A549 (cell line): ENCODE measurements around the gene IL17RE. TPM values are rescaled to one million over a fixed set of nuclear protein-coding genes. Genes with fewer than 3 reads are reported as not detected.

Experiments
- ATAC-seq, 2 experiments: fragments of 200-7000 bp in 1 of 2; fragments of >200 bp in 1 of 2; cut with Nextera tagmentation in 1 of 2; cut with Tn5 transposase in 1 of 2; 3 replicates each; pipeline versions ENCODE4 v1.8.0 to v1.9.1; 2018 to 2020; ENCODE audit warnings: mild to moderate bottlenecking in 1 of 2, moderate library complexity in 1 of 2
- CTCF ChIA-PET: fragments of 300-600 bp; sonication (Branson Sonifier 250); formaldehyde crosslinking; extraction: SDS; loops from one replicate; lab custom pipeline; 2021; ENCODE audit warnings: antibody characterized with exemption, inconsistent platforms; lab: Yijun Ruan, JAX
- POLR2A ChIA-PET: fragments of 350-600 bp; formaldehyde crosslinking; extraction: SDS; loops from one replicate; lab custom pipeline; 2021; ENCODE audit warnings: antibody characterized with exemption, inconsistent platforms; lab: Yijun Ruan, JAX
- DNase-seq, 2 experiments: peaks; one replicate each; pipeline versions ENCODE4 v3.0.0 to v3.0.0-alpha.2; 2011 to 2016; ENCODE audit warnings: low read depth in 1 of 2, low spot score in 1 of 2
- FAIRE-seq: peaks from 2 replicates; lab custom pipeline; 2011; peaks lifted over from hg19 to GRCh38; lab: Jason Lieb, UNC
- H3K27ac ChIP-seq, 2 experiments: fragments of >200 bp; sonication (Bioruptor Twin); formaldehyde crosslinking; 3 replicates each; pipeline ENCODE4 v1.5.1; 2016 to 2017
- H3K4me1 ChIP-seq: fragments of >200 bp; sonication (Bioruptor Twin); formaldehyde crosslinking; 3 replicates; pipeline ENCODE4 v1.6.1; 2016
- H3K4me2 ChIP-seq: fragments of >200 bp; sonication (Bioruptor Twin); formaldehyde crosslinking; 3 replicates; pipeline ENCODE4 v1.6.1; 2016
- H3K4me3 ChIP-seq: fragments of >200 bp; sonication (Bioruptor Twin); formaldehyde crosslinking; 3 replicates; pipeline ENCODE4 v1.5.1; 2016
- H3K9me3 ChIP-seq: fragments of >200 bp; sonication (Bioruptor Twin); formaldehyde crosslinking; 3 replicates; pipeline ENCODE4 v1.6.1; 2016
- BHLHE40 ChIP-seq: IDR thresholded peaks from 2 replicates; pipeline ENCODE4 v1.6.1; 2012; ENCODE audit warnings: low read depth, low read length, inconsistent platforms
- CEBPB ChIP-seq, 2 experiments: fragments of >200 bp in 1 of 2; sonication (Bioruptor Twin) in 1 of 2; formaldehyde crosslinking in 1 of 2; IDR thresholded peaks; 2 replicates each; pipeline ENCODE4 v1.6.1; 2012 to 2016
- CHD2 ChIP-seq: fragments of 150-350 bp; IDR thresholded peaks from 2 replicates; pipeline ENCODE4 v1.6.1; 2014; ENCODE audit warnings: low read length; ENCODE audit not compliant: partially characterized antibody
- CHD4 ChIP-seq: fragments of 200-600 bp; sonication (generic); IDR thresholded peaks from 2 replicates; pipeline ENCODE4 v1.6.1; 2016; ENCODE audit warnings: antibody characterized with exemption, mild to moderate bottlenecking, borderline replicate concordance
- CTCF ChIP-seq: fragments of >200 bp; sonication (Bioruptor Twin); formaldehyde crosslinking; IDR thresholded peaks from 3 replicates; pipeline ENCODE4 v1.5.1; 2016
- E2F6 ChIP-seq: IDR thresholded peaks from 2 replicates; pipeline ENCODE4 v1.6.1; 2012; ENCODE audit warnings: low read depth, borderline replicate concordance
- EHF ChIP-seq: fragments of 250-450 bp; sonication (Bioruptor Pico); IDR thresholded peaks from 2 replicates; pipeline ENCODE4 v1.5.0; 2020; ENCODE audit warnings: mild to moderate bottlenecking
- EHMT2 ChIP-seq: fragments of 200-600 bp; sonication (generic); IDR thresholded peaks from 2 replicates; pipeline ENCODE4 v1.6.1; 2016; ENCODE audit warnings: antibody characterized with exemption, low read depth, mild to moderate bottlenecking, moderate library complexity
- EP300 ChIP-seq, 2 experiments: fragments of >200 bp; sonication (Bioruptor Twin); formaldehyde crosslinking; IDR thresholded peaks; 2 replicates in 1 of 2; 3 replicates in 1 of 2; pipeline ENCODE4 v1.6.1; 2016 to 2017
- ESRRA ChIP-seq: fragments of 150-350 bp; IDR thresholded peaks from 2 replicates; pipeline ENCODE4 v1.6.1; 2014; ENCODE audit warnings: mild to moderate bottlenecking, low read length, borderline replicate concordance
- FOSL2 ChIP-seq, 2 experiments: fragments of 450-650 bp in 1 of 2; fragments of >200 bp in 1 of 2; sonication (Bioruptor Twin) in 1 of 2; formaldehyde crosslinking; IDR thresholded peaks; 2 replicates each; pipeline versions ENCODE4 v1.5.0 to v1.6.1; 2016 to 2020; ENCODE audit warnings: mild to moderate bottlenecking in 1 of 2, moderate library complexity in 1 of 2
- FOXS1 ChIP-seq: fragments of 250-450 bp; sonication (Bioruptor Pico); IDR thresholded peaks from 2 replicates; pipeline ENCODE4 v1.5.0; 2020; ENCODE audit warnings: mild to moderate bottlenecking, moderate library complexity
- GATA3 ChIP-seq: IDR thresholded peaks from 2 replicates; pipeline ENCODE4 v1.6.1; 2012; ENCODE audit warnings: borderline replicate concordance
- HDAC2 ChIP-seq: fragments of 200-600 bp; sonication (generic); IDR thresholded peaks from 2 replicates; pipeline ENCODE4 v1.6.1; 2016
- JUN ChIP-seq, 2 experiments: fragments of >200 bp; sonication (Bioruptor Twin); formaldehyde crosslinking; IDR thresholded peaks; 2 replicates in 1 of 2; 3 replicates in 1 of 2; pipeline ENCODE4 v1.6.1; 2016 to 2017
- JUNB ChIP-seq: fragments of >200 bp; sonication (Bioruptor Twin); formaldehyde crosslinking; IDR thresholded peaks from 2 replicates; pipeline ENCODE4 v1.6.1; 2016
- KDM5A ChIP-seq: fragments of 200-600 bp; sonication (generic); IDR thresholded peaks from 2 replicates; pipeline ENCODE4 v1.6.1; 2016; ENCODE audit warnings: antibody characterized with exemption, mild to moderate bottlenecking
- MAFK ChIP-seq: fragments of 450-650 bp; IDR thresholded peaks from 2 replicates; pipeline ENCODE4 v1.6.1; 2014; ENCODE audit not compliant: partially characterized antibody
- MAX ChIP-seq: IDR thresholded peaks from 2 replicates; pipeline ENCODE4 v1.6.1; 2012
- MAZ ChIP-seq: fragments of 150-350 bp; IDR thresholded peaks from 2 replicates; pipeline ENCODE4 v1.6.1; 2014; ENCODE audit warnings: antibody characterized with exemption, low read depth, low read length, borderline replicate concordance
- MYC ChIP-seq: IDR thresholded peaks from 2 replicates; pipeline ENCODE4 v1.6.1; 2012; ENCODE audit warnings: mild to moderate bottlenecking, inconsistent platforms, low read length, improper control_type of control experiment, borderline replicate concordance
- NFE2L2 ChIP-seq: fragments of 150-350 bp; conservative IDR thresholded peaks from 2 replicates; pipeline ENCODE4 v1.6.1; 2014; ENCODE audit warnings: low read length
- NR3C1 ChIP-seq: fragments of >200 bp; sonication (Bioruptor Twin); formaldehyde crosslinking; IDR thresholded peaks from 3 replicates; pipeline ENCODE4 v1.6.1; 2017
- PBX3 ChIP-seq: IDR thresholded peaks from 2 replicates; pipeline ENCODE4 v1.6.1; 2012
- PHF8 ChIP-seq: fragments of 200-600 bp; sonication (generic); IDR thresholded peaks from 2 replicates; pipeline ENCODE4 v1.6.1; 2016; ENCODE audit warnings: low read depth, mild to moderate bottlenecking, antibody characterized with exemption, moderate library complexity, borderline replicate concordance
- POLR2AphosphoS2 ChIP-seq: conservative IDR thresholded peaks from 2 replicates; pipeline ENCODE4 v1.6.1; 2012; ENCODE audit warnings: low read length, improper control_type of control experiment, inconsistent platforms
- RAD21 ChIP-seq, 2 experiments: fragments of >200 bp in 1 of 2; sonication (Bioruptor Twin) in 1 of 2; formaldehyde crosslinking in 1 of 2; IDR thresholded peaks in 1 of 2; conservative IDR thresholded peaks in 1 of 2; 2 replicates in 1 of 2; 3 replicates in 1 of 2; pipeline ENCODE4 v1.6.1; 2012 to 2018; ENCODE audit warnings: inconsistent platforms in 1 of 2
- RARB ChIP-seq: fragments of 250-450 bp; sonication (Bioruptor Pico); IDR thresholded peaks from 2 replicates; pipeline ENCODE4 v1.8.0; 2021; ENCODE audit warnings: mild to moderate bottlenecking, moderate library complexity
- RFX5 ChIP-seq: fragments of 450-650 bp; IDR thresholded peaks from 2 replicates; pipeline ENCODE4 v1.7.1; 2014; ENCODE audit warnings: antibody characterized with exemption, mild to moderate bottlenecking, moderate library complexity
- RNF2 ChIP-seq: fragments of 200-600 bp; sonication (generic); IDR thresholded peaks from 2 replicates; pipeline ENCODE4 v1.6.1; 2016; ENCODE audit warnings: low read depth, mild to moderate bottlenecking, antibody characterized with exemption, moderate library complexity, borderline replicate concordance
- SMC3 ChIP-seq: fragments of >200 bp; sonication (Bioruptor Twin); formaldehyde crosslinking; IDR thresholded peaks from 3 replicates; pipeline ENCODE4 v1.6.1; 2018; ENCODE audit warnings: inconsistent platforms
- TFCP2L1 ChIP-seq: fragments of 250-450 bp; sonication (Bioruptor Pico); IDR thresholded peaks from 2 replicates; pipeline ENCODE4 v1.5.0; 2021; ENCODE audit warnings: mild to moderate bottlenecking
- TP53 ChIP-seq: fragments of 250-450 bp; sonication (Bioruptor Pico); IDR thresholded peaks from 2 replicates; pipeline ENCODE4 v1.5.0; 2021; ENCODE audit warnings: mild to moderate bottlenecking, moderate library complexity
- USF2 ChIP-seq: fragments of 450-650 bp; IDR thresholded peaks from 2 replicates; pipeline ENCODE4 v1.6.1; 2014; ENCODE audit warnings: antibody characterized with exemption
- ZC3H11A ChIP-seq: fragments of 450-650 bp; IDR thresholded peaks from 2 replicates; pipeline ENCODE4 v1.6.1; 2014; ENCODE audit warnings: antibody characterized with exemption, mild to moderate bottlenecking
- ZFP36 ChIP-seq: fragments of 450-650 bp; IDR thresholded peaks from 2 replicates; pipeline ENCODE4 v1.6.1; 2014; ENCODE audit warnings: borderline replicate concordance; ENCODE audit not compliant: partially characterized antibody
- ZNF302 ChIP-seq: fragments of 250-450 bp; sonication (Bioruptor Pico); IDR thresholded peaks from 2 replicates; pipeline ENCODE4 v1.9.0; 2021; ENCODE audit warnings: inconsistent platforms, mild to moderate bottlenecking, moderate library complexity
- WGBS: methylation state at CpG from one replicate; pipeline ENCODE4 v1.1.6; 2017; ENCODE audit errors: missing lambda C conversion rate; 5-methylcytosine and 5-hydroxymethylcytosine counted together
- polyA plus RNA-seq, 4 experiments: library from polyadenylated mRNA; depleted of rRNA in 3 of 4; stranded (reverse); fragments of >200 nt; fragmentation: RNase III in 1 of 4; extraction: RNeasy Plus Mini Kit Qiagen cat#74134 plus additional on column Dnase treatment in 1 of 4; gene quantifications; 2 replicates in 3 of 4; 3 replicates in 1 of 4; pipeline ENCODE4 v1.2.3, GENCODE V29; 2011 to 2017

Gene IL17RE
- polyA plus RNA-seq, 2 of the 4 experiments (the other 2 are of a cell fraction): 0.44 to 0.53 TPM

GRCh38 chr3:9947025-9947995 is 44.7 kb downstream of the IL17RE start:
- H3K4me3 ChIP-seq: peak overlapping the region; percentile 80
- H3K4me2 ChIP-seq: peak overlapping the region; percentile 92
- 6% methylated on average over 34 of the region's 86 CpGs for WGBS
- no peaks in the 10 kb centered on the region for H3K9me3 ChIP-seq
- CTCF ChIA-PET: interaction anchor here (0.7 to 5.2 kb wide), 97 partner anchors 8 to 365 kb away, joined by 3 to 146 read pairs (median 6); partner anchors contain the start of genes ARPC4, CAMK1, CIDEC and CRELD1
- ATAC-seq (peak; percentile 85 to 90), DNase-seq (peak; percentile 87 to 89), FAIRE-seq (no peak)
- POLR2A ChIA-PET: interaction anchor here (0.6 to 2.5 kb wide), 24 partner anchors 7 to 343 kb away, joined by 3 to 53 read pairs (median 4); partner anchors contain the start of genes ARPC4, BRPF1, CRELD1 and EMC3
- peak overlapping the region; percentile 95 to 98 for H3K27ac ChIP-seq
- H3K4me1 ChIP-seq: peaks cover 15% of the 10 kb centered on the region; the same call in 2 of the 3 replicates
- TF ChIP-seq MAX: peak; percentile 96
- TF ChIP-seq CTCF: peak; percentile 60
- peak; percentile 83 for TF ChIP-seq SMC3
- no peak for TF ChIP-seq RNF2
- TF ChIP-seq NR3C1: no peak
- TF ChIP-seq E2F6: peak; percentile 64
- TF ChIP-seq MAFK: no peak
- no peak for TF ChIP-seq EHMT2
- no peak for TF ChIP-seq EP300 (IDR thresholded peaks at IDR 0.05)
- TF ChIP-seq CHD2: no peak
- no peak for TF ChIP-seq CHD4
- no peak for TF ChIP-seq FOSL2 (IDR thresholded peaks at IDR 0.05)
- TF ChIP-seq FOSL2 (CRISPR knock-in tag; IDR thresholded peaks at IDR 0.05): no peak
- no peak for TF ChIP-seq CEBPB (IDR thresholded peaks at IDR 0.05)
- TF ChIP-seq RFX5: no peak
- peak; percentile 80; the same call in 1 of the 2 replicates for TF ChIP-seq MYC
- no peak for TF ChIP-seq KDM5A
- no peak for TF ChIP-seq BHLHE40
- no peak for TF ChIP-seq ZFP36
- TF ChIP-seq TFCP2L1 (CRISPR knock-in tag): peak; percentile 78; the same call in 1 of the 2 replicates
- peak; percentile 2 to 18; a peak in 2 of 5 replicates for TF ChIP-seq JUN (IDR thresholded peaks at IDR 0.05)
- peak; percentile 47 to 68; a peak in 4 of 5 replicates for TF ChIP-seq RAD21 (conservative IDR thresholded peaks at IDR 0.05 in 1 of 2, IDR thresholded peaks at IDR 0.05 in 1 of 2)
- TF ChIP-seq TP53 (CRISPR knock-in tag): no peak
- TF ChIP-seq NFE2L2: no peak
- no peak for TF ChIP-seq ESRRA
- no peak for TF ChIP-seq USF2
- TF ChIP-seq FOXS1 (CRISPR knock-in tag): no peak
- no peak for TF ChIP-seq POLR2AphosphoS2
- TF ChIP-seq ZC3H11A: no peak
- no peak for TF ChIP-seq PBX3
- 0 out of 2 replicates have a peak, but pooled peaks have one; percentile 65 for TF ChIP-seq HDAC2
- no peak for TF ChIP-seq JUNB
- TF ChIP-seq PHF8: peak; percentile 32; the same call in 1 of the 2 replicates
- TF ChIP-seq GATA3: peak; percentile 24; the same call in 1 of the 2 replicates
- TF ChIP-seq MAZ: no peak
- no peak for TF ChIP-seq ZNF302 (CRISPR knock-in tag)
- no peak for TF ChIP-seq RARB (CRISPR knock-in tag)
- no peak for TF ChIP-seq EHF (CRISPR knock-in tag)
